GM19463 (cell line): Measurements from ENCODE around the gene FBN3.
"Not testable (repeated sequence)": the region's sequence is repeated elsewhere in the genome, so short reads cannot be mapped to it uniquely, and the experiment has no call there.

Source experiments
- ATAC-seq: cut with Tn5 transposase; IDR thresholded peaks from one replicate; pipeline ENCODE4 v1.9.1; 2021; ENCODE audit warnings: mild to moderate bottlenecking, moderate library complexity; ENCODE audit not compliant: unreplicated experiment

The FBN3 gene

GRCh38 chr19:8120636-8121480 is 28.5 kb downstream of the FBN3 start:
- ATAC-seq: no peak

GRCh38 chr19:8117991-8118390 is 31.4 kb downstream of the FBN3 start:
- no peak for ATAC-seq

GRCh38 chr19:8116437-8117293 is 32.7 kb downstream of the FBN3 start:
- no peak for ATAC-seq

- ATAC-seq: no peak
These were observed 33.5 kb downstream of the FBN3 start for GRCh38 chr19:8115805-8116396.

GRCh38 chr19:8113017-8113416 is 36.4 kb downstream of the FBN3 start:
- ATAC-seq: no peak

- ATAC-seq: no peak
These were observed 38.0 kb downstream of the FBN3 start for GRCh38 chr19:8111376-8111775.

GRCh38 chr19:8110931-8111330 is 38.5 kb downstream of the FBN3 start:
- no peak for ATAC-seq

GRCh38 chr19:8109890-8110662 is 39.3 kb downstream of the FBN3 start:
- ATAC-seq: no peak

- no peak for ATAC-seq
These were observed 39.9 kb downstream of the FBN3 start for GRCh38 chr19:8109455-8109854.

- ATAC-seq: no peak
These were observed 40.6 kb downstream of the FBN3 start for GRCh38 chr19:8108560-8109445.

GRCh38 chr19:8107301-8107903 is 42.0 kb downstream of the FBN3 start:
- no peak for ATAC-seq

GRCh38 chr19:8105471-8105870 is 43.9 kb downstream of the FBN3 start:
- no peak for ATAC-seq

- not testable (repeated sequence) for ATAC-seq
These were observed 47.5 kb downstream of the FBN3 start for GRCh38 chr19:8101910-8102309.

GRCh38 chr19:8101311-8101710 is 48.1 kb downstream of the FBN3 start:
- ATAC-seq: no peak

- ATAC-seq: no peak
These were observed 51.5 kb downstream of the FBN3 start for GRCh38 chr19:8097681-8098567.

- ATAC-seq: no peak
These were observed 52.2 kb downstream of the FBN3 start for GRCh38 chr19:8097198-8097597.

GRCh38 chr19:8096071-8096470 is 53.3 kb downstream of the FBN3 start:
- ATAC-seq: no peak

GRCh38 chr19:8095354-8095886 is 54.0 kb downstream of the FBN3 start:
- ATAC-seq: no peak
